ENCODE data around the gene TMTC4.

DNA sequence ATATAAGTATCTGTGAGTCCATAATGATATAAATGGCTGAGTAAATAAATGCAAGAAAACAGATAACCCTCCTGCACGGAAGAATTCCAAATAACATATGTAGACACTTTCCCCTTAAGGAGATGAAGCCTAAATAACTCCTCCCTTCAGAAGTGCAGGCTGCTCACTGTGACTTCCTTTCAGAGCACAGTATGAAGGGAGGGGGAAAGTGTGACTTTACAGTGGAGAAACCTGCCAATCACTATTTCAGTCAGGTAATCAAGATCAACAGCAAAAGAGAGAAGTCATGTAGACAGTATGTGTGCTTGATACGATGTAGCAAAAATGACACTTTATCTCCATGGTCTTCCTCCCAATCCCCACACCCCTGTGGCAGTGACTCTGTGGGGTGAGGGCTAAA, 93.1 kb downstream of the TMTC4 start:
- TF ChIP-seq, protein P1, sequence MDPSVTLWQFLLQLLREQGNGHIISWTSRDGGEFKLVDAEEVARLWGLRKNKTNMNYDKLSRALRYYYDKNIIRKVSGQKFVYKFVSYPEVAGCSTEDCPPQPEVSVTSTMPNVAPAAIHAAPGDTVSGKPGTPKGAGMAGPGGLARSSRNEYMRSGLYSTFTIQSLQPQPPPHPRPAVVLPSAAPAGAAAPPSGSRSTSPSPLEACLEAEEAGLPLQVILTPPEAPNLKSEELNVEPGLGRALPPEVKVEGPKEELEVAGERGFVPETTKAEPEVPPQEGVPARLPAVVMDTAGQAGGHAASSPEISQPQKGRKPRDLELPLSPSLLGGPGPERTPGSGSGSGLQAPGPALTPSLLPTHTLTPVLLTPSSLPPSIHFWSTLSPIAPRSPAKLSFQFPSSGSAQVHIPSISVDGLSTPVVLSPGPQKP (IDR thresholded peaks at IDR 0.05; ENCODE audit: borderline replicate concordance, low read depth, low read length) = no peak
- TF ChIP-seq, protein P2, sequence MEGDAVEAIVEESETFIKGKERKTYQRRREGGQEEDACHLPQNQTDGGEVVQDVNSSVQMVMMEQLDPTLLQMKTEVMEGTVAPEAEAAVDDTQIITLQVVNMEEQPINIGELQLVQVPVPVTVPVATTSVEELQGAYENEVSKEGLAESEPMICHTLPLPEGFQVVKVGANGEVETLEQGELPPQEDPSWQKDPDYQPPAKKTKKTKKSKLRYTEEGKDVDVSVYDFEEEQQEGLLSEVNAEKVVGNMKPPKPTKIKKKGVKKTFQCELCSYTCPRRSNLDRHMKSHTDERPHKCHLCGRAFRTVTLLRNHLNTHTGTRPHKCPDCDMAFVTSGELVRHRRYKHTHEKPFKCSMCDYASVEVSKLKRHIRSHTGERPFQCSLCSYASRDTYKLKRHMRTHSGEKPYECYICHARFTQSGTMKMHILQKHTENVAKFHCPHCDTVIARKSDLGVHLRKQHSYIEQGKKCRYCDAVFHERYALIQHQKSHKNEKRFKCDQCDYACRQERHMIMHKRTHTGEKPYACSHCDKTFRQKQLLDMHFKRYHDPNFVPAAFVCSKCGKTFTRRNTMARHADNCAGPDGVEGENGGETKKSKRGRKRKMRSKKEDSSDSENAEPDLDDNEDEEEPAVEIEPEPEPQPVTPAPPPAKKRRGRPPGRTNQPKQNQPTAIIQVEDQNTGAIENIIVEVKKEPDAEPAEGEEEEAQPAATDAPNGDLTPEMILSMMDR (conservative IDR thresholded peaks at IDR 0.05; ENCODE audit: low read depth, low read length) = no peak
- TF ChIP-seq, protein P3, sequence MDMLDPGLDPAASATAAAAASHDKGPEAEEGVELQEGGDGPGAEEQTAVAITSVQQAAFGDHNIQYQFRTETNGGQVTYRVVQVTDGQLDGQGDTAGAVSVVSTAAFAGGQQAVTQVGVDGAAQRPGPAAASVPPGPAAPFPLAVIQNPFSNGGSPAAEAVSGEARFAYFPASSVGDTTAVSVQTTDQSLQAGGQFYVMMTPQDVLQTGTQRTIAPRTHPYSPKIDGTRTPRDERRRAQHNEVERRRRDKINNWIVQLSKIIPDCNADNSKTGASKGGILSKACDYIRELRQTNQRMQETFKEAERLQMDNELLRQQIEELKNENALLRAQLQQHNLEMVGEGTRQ (IDR thresholded peaks at IDR 0.05; ENCODE audit: low read depth, low read length) = no peak
- no peak for TF ChIP-seq POLR2A (IDR thresholded peaks at IDR 0.05; ENCODE audit: low read depth, low read length)
- TF ChIP-seq CEBPB (IDR thresholded peaks at IDR 0.05; ENCODE audit: low read depth, low read length) = no peak
- TF ChIP-seq CHD1 (IDR thresholded peaks at IDR 0.05; ENCODE audit: low read depth, low read length) = no peak
- no peak for TF ChIP-seq MXI1 (IDR thresholded peaks at IDR 0.05; ENCODE audit: borderline replicate concordance, low read depth, low read length)
- TF ChIP-seq RAD21 (IDR thresholded peaks at IDR 0.05; ENCODE audit: low read length) = no peak
- TF ChIP-seq SMC3 (IDR thresholded peaks at IDR 0.05; ENCODE audit: low read depth, low read length) = no peak
- TF ChIP-seq MAFK (IDR thresholded peaks at IDR 0.05; ENCODE audit: low read depth, low read length) = no peak
- TF ChIP-seq RFX5 (IDR thresholded peaks at IDR 0.05; ENCODE audit: low read depth, low read length) = no peak
- no peak for TF ChIP-seq FOS (IDR thresholded peaks at IDR 0.05; ENCODE audit: low read depth, low read length)
- TF ChIP-seq BHLHE40 (IDR thresholded peaks at IDR 0.05; ENCODE audit: low read depth, low read length) = no peak
- TF ChIP-seq MAZ (IDR thresholded peaks at IDR 0.05; ENCODE audit: borderline replicate concordance, low read depth, low read length) = no peak

Measured in IMR-90 (cell line).